ENCODE results near the gene PRPF19. TPM values are rescaled to one million over a fixed set of nuclear protein-coding genes. Genes with fewer than 3 reads are reported as not detected.

PRPF19 gene
- total and polyA plus RNA-seq, 9 of the 15 experiments (the other 6 are each of a cell fraction or from before 2014, with no cell fraction given), result 9.4 to 212 (median 73.2) TPM

GRCh38 chr11:60848714-60849151, 57.7 kb downstream of the PRPF19 start (continued):
- TF ChIP-seq ARID4B (CRISPR knock-in tag; IDR thresholded peaks at IDR 0.05) (peak; percentile 82), ZNF23 (CRISPR knock-in tag; IDR thresholded peaks at IDR 0.05) (no peak), ARHGAP35 (IDR thresholded peaks at IDR 0.05; ENCODE audit: partially characterized antibody) (no peak), COPS2 (conservative IDR thresholded peaks at IDR 0.05) (no peak), FOXO4 (CRISPR knock-in tag; IDR thresholded peaks at IDR 0.05) (no peak), ZBTB33 (CRISPR knock-in tag; IDR thresholded peaks at IDR 0.05) (no peak), ZNF830 (CRISPR knock-in tag; IDR thresholded peaks at IDR 0.05) (no peak), ZFP36 (IDR thresholded peaks at IDR 0.05; ENCODE audit: low read depth, low read length, partially characterized antibody) (no peak), BRF1 (IDR thresholded peaks at IDR 0.05; ENCODE audit: borderline replicate concordance, extremely low read depth, insufficient read length) (no peak), CHD2 (IDR thresholded peaks at IDR 0.05; ENCODE audit: low read depth, low read length) (no peak), KAT2B (IDR thresholded peaks at IDR 0.05; ENCODE audit: low read depth, low read length) (no peak), ZNF134 (CRISPR knock-in tag; conservative IDR thresholded peaks at IDR 0.05) (no peak), SIN3A (IDR thresholded peaks at IDR 0.05; ENCODE audit: borderline replicate concordance in 2 of 2, control insufficient read depth in 1 of 2, low read depth in 2 of 2, low read length in 2 of 2) (no peak), SMAD2 (IDR thresholded peaks at IDR 0.05; ENCODE audit: low read depth, low read length) (no peak), L3MBTL2 (IDR thresholded peaks at IDR 0.05) (peak; percentile 12; the same call in 1 of the 2 replicates), TBL1XR1 (IDR thresholded peaks at IDR 0.05; ENCODE audit: low read length in 2 of 2) (no peak), NRF1 (conservative IDR thresholded peaks at IDR 0.05 in 1 of 2, IDR thresholded peaks at IDR 0.05 in 1 of 2) (peak in 1 of 2 experiments; percentile 39; a peak in 2 of 4 replicates), MEIS2 (IDR thresholded peaks at IDR 0.05; ENCODE audit: partially characterized antibody) (peak; percentile 62), ZNF740 (CRISPR knock-in tag; IDR thresholded peaks at IDR 0.05) (no peak), ZNF740 (tag; IDR thresholded peaks at IDR 0.05) (no peak)
